GM15510 (cell line): Measurements from ENCODE around the gene HGFAC.

Experiments
- POLR2A ChIP-seq: IDR thresholded peaks from 3 replicates; pipeline ENCODE4 v1.6.1; 2011; ENCODE audit warnings: borderline replicate concordance; ENCODE audit not compliant: insufficient read length; ENCODE audit errors: extremely low read depth

The HGFAC gene

DNA sequence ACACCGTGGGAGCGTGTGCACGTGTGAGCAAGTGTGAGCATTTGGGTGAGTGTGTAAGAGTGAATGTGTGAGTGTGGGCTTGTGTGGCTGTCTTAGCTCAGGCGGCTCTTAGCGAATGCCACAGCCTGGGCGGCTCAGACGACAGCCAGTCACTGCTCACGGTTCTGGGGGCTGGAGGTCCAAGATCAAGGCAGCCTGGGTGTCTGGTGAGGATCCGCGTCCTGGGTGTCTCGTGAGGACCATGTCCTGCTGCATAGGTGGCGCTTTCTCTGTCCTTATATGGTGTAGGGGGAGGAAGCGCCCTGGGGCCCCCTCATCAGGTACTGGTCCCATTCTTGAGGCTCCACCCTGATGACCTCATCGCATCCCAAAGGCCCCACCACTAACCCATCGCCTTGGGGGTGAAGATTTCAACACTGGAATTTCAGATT is 25.8 kb downstream of the HGFAC start:
- TF ChIP-seq POLR2A = no peak

DNA sequence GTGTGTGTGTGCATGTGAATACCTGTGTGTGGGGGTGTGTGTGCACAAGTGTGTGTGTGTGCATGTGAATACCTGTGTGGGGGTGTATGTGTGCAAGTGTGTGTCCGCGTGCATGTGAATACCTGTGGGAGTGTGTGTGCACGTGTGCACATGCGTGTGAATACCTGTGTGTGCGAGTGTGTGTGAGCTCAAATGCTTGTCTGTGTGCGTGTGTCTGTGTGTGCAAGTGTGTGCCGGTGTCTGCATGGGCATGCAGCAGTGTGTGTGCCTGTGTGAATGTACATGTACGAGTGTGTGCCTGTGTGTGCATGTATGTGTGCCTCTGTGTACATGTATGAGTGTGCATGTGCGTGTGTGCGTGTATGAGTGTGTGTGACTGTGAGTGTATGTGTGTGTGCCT is 26.4 kb downstream of the HGFAC start:
- TF ChIP-seq POLR2A = no peak

DNA sequence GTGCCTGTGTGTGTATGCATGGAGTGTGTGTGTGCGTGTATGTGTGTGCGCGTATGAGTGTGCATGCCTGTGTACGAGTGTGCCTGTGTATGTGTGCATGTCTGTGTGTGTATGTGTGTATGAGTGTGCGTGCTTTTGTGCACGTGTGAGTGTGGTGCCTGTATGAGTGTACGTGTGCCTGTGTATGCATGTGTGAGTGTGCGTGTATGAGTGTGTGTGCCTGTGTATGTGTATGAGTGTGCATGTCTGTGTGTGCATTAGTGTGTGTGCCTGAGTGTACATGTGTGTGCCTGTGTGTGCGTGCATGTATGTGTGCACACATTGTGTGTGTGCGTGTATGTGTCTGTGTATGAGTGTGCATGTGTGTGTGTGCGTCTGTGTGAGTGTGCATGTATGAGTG is 27.0 kb downstream of the HGFAC start:
- TF ChIP-seq POLR2A = no peak

DNA sequence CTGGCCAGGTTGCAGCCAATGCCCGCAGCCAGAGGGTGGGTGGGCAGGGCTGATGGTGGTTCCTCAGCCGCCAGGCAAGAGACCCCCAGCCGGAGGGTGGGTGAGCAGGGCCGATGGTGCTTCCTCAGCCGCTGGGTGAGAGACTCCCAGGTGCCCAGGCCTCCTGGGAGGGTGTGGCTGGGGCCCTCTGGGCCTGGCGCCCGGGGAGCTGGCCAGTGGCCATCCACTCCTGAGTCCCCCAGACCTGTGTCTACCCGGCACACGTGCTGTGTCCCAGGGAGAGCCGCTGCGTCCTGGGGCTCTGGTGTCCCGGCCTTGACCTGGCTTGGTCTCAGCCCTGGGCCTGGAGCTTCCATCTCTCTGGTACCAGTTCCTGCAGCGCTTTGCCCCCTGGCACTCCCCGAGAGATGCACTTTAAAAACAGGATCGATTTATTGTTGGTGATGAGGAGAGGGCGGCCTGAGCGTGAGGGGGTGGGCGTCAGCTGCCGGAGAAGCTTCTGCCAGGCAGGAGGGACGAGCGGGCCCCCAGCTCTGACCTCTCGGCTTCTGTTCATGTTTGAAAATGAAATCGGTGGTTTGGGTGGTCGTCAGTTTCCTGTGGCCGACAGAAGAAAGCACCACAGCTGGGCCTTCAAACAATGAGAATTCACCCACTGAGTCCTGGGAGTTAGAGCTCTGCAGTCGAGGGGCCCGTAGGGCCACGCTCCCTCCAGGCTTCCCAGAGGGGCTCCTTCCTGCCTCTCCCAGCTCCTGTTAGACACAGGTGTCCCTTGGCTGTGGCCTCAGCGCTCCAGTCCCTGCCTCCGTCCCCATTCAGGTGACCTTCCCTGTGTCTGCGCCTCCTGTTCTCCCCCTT is 27.8 kb downstream of the HGFAC start:
- no peak for TF ChIP-seq POLR2A

DNA sequence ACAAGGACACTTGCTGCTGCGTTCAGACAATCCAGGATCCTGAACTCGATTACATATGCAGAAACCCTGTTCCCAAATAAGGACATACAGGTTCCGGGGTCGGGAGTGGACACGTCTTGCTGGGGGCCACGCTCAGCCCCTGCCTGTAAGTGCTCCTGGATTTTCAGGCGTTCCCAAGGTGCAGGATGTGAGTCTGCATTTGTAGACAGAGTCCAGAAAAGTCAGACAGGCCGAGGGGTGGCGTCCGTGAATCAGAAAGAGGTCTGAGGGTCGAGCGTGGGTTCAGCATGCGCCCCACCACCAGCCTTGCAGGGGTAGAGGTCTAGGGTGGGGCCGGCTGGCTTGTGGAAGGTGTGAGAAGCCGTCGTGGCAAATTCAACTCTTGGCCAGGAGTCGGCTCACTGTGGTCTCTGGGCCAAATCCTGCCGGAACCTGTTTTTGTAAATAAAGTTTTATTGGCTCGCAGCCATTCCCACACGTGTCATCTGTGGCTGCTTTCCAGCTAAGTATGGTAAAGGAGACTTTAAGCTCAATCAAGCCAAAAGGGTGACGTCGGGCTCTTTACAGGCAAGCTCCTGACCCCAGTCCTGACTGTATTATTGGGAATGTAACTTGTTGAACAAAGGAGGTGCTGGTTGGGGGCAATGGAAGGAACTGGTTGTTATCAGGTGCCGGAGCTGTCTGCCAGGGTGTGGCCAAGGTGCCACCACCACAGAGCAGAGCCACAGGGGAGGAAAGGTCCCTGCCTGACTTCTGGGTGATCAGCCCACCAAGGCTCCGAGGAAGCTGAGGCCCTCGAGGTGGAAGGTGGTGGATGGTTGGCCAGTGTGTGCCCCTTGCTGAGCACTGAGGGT is 28.7 kb downstream of the HGFAC start:
- TF ChIP-seq POLR2A = no peak

DNA sequence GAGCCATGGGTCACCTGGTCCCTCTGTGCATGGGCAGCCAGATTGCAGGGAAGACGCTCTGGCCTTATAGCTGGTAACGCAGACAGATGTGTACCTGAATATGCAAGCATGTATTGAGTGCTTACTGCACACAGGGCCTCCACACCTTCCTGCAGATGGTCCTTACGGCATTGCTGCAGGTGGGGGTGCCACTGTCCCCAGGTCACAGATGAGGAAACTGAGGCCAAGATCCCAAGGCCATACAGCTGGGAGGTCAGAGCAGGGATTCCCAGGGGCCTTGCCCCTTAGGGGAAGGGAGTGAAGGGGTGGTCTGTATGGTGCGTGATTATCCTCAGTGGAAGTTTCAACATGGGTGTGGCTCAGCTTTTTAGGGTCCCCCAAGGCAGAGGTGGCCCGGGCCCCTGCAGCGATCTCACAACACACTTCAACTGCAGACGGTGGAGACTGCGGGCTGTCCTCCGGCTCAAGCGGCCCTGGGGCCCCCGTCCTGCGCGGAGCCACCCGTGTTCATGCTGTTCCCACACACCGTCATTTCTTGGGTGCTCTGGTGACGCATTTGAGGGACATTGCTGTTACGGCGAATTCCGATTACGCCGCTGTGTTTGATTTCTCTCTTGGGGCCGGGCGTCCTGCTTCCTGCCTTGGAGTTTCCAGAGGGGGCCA is 29.5 kb downstream of the HGFAC start:
- TF ChIP-seq POLR2A = no peak

DNA sequence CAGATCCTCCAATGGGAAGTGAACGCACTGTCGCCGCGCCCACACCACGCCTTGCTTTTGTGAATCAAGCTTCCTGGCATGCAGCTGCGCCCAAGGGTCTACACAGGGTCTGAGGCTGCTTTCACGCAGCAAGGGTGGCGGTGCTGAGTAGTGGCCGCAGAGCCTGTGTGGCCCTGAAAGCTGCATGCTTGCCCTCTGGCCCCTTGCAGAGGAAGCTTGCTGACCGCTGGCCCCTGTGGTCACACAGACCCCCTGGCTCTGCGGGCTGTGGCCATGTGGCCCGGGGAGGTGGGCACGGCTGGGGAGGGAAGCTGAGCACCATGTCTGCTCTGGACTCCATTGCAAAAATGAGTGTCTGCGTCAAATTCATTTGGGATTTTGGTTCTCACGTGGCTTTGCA is 30.1 kb downstream of the HGFAC start:
- TF ChIP-seq POLR2A = no peak

DNA sequence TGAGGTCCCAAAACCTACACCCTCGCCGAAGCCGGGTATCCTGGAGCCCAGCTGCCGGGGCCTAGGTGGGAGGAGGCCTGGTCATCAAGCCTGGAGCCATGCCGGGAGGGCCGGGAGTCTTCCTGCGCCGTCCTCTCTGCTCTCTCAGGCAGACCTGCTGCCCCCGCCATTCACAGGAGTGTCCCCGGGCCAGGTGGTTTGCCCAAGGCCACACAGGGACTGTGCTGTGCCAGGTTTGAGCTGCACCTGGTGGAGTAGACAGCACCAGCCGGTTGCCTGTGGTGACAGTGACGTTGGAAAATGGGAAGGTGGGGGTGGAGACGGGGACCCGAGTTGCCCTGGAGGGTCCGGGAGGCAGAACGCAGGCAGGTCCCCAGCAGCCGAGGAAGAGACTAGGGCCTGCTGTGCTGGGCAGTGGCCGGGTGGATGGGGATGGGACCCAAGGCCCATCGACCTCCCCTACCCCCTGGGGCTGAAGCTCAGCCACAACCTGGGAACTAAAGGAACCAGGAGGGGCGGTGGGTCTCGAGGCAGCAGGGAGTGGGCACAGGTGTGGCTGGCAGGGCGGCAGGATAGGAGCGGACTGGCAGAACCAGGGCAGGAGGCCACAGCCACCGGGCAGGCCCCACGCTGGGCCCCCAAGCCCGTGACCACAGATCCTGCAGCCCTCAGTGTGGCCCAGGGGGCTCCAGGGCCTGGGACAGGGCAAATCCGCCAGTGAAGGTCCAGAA is 30.8 kb downstream of the HGFAC start:
- no peak for TF ChIP-seq POLR2A

DNA sequence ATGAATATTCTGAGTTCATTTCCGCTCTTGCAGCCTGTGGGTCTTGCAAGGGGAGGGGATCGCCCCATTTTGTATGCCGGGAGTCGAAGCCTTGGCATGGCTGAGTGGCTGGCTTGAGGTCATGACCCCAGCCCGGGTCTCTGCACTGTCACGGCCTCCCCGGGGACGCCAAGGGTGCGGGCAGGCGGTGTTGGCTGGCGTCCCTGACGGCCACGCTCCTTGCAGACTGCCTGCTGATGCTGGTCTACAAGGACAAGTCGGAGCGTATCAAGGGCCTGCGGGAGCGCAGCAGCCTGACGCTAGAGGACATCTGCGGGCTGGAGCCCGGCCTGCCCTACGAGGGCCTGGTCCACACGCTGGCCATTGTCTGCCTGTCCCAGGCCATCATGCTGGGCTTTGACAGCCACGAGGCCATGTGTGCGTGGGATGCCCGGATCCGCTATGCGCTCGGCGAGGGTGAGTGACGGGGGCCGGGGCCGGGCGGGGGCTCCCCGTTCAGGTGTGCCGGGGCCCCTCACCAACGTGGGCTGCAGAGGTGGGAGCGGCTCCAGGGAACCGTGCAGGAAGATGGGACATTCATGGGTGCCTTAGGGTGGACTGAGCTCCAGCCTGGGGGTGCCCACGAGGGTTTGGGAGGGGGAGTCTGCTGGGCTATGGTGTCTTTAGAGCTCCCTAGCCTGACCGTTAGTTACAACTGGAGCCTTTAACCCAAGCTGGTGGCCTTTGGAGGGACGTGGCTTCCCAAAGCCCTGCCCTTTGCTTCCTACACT is 31.6 kb downstream of the HGFAC start:
- TF ChIP-seq POLR2A = no peak

DNA sequence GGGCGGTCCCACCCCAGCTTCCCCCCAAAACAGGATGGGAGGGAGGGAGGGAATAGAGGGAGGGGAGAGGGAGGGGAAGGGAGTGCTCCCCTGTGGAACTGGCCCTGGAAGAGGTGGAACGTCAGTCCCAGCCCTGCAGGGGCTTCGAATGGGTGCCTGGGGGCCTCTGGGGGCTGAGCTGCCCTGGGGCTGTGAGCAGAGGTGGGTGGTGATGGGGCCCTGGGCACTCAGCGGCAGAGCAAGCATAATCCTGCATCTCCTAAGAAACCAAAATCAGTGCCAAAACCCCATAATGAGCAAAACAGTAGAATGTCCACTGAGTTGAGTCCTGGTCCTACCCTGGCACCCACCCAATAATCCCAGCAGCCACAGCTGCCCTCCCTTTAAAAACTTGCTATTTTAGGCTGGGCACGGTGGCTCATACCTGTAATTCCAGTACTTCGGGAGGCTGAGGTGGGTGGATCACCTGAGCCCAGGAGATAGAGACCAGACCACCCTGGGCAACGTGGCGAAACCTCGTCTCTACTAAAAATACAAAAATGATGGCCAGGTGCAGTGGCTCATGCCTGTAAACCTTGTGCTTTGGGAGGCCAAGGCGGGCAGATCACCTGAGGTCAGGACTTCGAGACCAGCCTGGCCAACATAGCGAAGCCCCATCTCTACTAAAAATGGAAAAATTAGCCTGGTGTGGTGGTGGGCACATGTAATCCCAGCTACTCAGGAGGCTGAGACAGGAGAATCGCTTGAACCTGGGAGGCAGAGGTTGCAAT is 32.4 kb downstream of the HGFAC start:
- no peak for TF ChIP-seq POLR2A

DNA sequence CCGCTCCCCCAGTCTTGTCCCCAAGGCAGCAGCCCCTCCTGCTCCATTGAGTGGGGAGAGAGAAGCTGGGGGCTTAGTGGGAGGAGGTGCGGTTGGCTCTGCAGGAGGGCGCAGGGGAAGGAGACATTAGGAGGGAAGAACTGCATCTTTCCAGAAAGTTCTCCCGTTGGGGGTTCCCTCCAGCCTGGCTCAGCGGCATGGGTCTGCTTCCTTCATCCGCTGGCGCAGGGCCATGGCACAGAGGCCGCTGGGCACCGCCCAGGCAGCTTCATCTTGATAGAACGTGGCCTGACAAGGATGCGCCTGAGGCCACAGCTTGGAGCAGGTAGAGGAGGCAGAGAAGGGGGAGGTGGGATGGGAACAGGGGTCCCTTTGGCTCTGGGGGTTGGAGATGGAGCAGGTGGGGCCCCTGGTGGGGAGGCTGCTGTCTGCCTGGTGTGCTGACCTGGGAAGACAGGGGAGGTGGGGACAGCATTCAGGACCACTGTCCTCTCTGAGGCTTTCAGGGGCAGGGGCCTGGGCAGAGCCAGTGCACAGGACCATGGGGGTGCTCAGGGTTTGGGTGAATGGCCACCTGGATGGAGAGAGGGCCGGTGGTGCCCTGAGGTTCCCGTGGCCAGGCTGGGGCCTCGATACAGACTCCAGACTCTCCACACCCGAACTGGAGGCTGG is 33.4 kb downstream of the HGFAC start:
- no peak for TF ChIP-seq POLR2A

DNA sequence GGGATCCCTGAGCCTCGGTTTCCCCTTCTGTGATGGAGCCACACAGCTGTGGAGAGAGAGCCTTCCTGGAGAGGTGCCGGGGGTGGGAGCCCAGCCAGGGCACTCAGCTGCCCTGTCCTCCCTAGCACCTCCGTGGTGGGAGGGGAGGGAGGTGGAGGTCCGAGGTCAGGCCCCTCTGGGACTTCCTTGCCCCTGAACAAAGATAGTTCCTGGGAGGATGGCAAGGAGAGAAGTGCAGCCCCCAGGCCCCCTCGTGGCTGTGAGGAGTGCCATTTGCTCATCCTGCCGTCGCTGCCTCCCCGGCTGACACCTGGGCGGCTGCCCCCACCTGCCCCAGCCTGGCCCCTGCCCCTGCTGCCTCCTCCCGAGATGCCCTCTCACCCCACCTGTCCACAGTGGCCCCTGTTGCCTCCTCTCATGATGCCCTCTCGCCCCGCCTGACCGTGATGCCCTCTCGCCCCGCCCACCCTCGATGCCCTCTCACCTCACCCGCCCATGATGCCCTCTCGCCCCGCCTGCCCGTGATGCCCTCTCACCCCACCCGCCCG is 34.0 kb downstream of the HGFAC start:
- TF ChIP-seq POLR2A = no peak
